Measurements from ENCODE around the gene ROCK2. TPM values are rescaled to one million over a fixed set of nuclear protein-coding genes. Genes with fewer than 3 reads are reported as not detected.

Gene ROCK2
- polyA plus RNA-seq, 3 donors = 2.8 to 10.2 (median 4.3) TPM

DNA sequence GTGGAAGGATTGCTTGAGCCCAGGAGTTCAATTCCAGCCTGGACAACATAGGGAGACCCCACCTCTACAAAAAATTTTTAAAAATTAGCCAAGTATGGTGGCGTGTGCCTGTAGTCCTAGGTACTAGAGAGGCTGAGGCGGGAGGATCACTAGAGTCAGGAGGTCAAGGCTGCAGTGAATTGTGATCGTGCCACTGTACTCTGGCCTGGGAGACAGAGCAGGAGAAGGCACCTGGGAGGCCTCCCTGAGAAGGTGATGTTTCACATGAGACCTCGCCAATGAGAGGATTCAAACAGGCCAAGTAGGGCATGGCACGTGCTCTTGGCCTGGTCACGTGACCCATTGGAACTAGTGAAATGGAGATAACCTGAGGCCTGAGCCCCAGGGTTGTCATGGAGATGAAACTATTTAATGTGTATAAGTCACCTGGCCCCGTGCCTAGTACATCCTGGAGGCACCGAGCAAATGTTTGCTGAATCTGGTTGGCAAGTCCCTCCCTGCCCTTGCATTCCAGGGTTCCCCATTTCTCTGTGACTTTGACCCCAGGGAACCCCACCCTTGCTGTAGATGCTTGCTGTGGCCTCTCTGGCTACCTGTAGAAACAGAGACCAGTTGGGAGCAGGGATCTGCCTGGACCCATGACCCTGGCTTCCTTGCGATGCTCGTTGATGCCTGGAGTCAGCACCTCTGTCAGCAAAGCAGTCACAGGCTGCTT lies 26.1 kb upstream of the ROCK2 start:
- H3K79me2 ChIP-seq (ENCODE audit: insufficient read depth, low read length) = no peaks in the 10 kb centered on the region
- no peaks in the 10 kb centered on the region for H4K20me1 ChIP-seq (ENCODE audit: insufficient read depth, low read length)
- no peaks in the 10 kb centered on the region for H3K36me3 ChIP-seq (replicated peaks in 1 of 2; ENCODE audit: control insufficient read depth in 1 of 2, insufficient read depth in 2 of 2, low read length in 2 of 2)
- H2AFZ ChIP-seq (ENCODE audit: insufficient read depth, low read depth, low read length, poor library complexity, severe bottlenecking) = no peak overlapping the region
- no peak overlapping the region for H3K27ac ChIP-seq (ENCODE audit: low read depth in 1 of 2, low read length in 2 of 2)
- Mint-ChIP-seq H3K4me1 (peaks cover 3% of the 10 kb centered on the region), H3K27ac (no peak overlapping the region), H3K4me3 (no peak overlapping the region), H3K36me3 (no peaks in the 10 kb centered on the region), H3K27me3 (ENCODE audit: low read depth in 3 of 3) (peaks cover 0 to 1% (median 1%) of the 10 kb centered on the region in 3 donors), H3K9me3 (peaks cover 0 to 1% (median 0%) of the 10 kb centered on the region in 7 donors)
- DNase-seq = no peak
- no peaks in the 10 kb centered on the region for H3K27me3 ChIP-seq (ENCODE audit: control insufficient read depth in 2 of 2, insufficient read depth in 2 of 2, low read length in 2 of 2)
- no peak overlapping the region for H3K4me2 ChIP-seq (replicated peaks; ENCODE audit: extremely low read depth, low read length, poor library complexity, severe bottlenecking)
- no peaks in the 10 kb centered on the region for H3K9me3 ChIP-seq (replicated peaks in 1 of 2; ENCODE audit: control insufficient read depth in 1 of 2, insufficient read depth in 1 of 2, low read length in 2 of 2)
- 96% methylated on average over 8 of the region's 10 CpGs for WGBS (ENCODE audit: insufficient coverage)
- no peak overlapping the region for H3K4me3 ChIP-seq (replicated peaks in 1 of 3; ENCODE audit: low read depth in 2 of 3, low read length in 3 of 3)
- no peaks in the 10 kb centered on the region for H3K4me1 ChIP-seq (ENCODE audit: control insufficient read depth in 1 of 2, insufficient read depth in 2 of 2, low read length in 2 of 2)
- intact Hi-C loops (cut with micrococcal nuclease) = no loop called here
- no peak for TF ChIP-seq CTCF (IDR thresholded peaks at IDR 0.05)
- no peak overlapping the region for H3K9ac ChIP-seq (ENCODE audit: insufficient read depth, low read length, poor library complexity, severe bottlenecking)

DNA sequence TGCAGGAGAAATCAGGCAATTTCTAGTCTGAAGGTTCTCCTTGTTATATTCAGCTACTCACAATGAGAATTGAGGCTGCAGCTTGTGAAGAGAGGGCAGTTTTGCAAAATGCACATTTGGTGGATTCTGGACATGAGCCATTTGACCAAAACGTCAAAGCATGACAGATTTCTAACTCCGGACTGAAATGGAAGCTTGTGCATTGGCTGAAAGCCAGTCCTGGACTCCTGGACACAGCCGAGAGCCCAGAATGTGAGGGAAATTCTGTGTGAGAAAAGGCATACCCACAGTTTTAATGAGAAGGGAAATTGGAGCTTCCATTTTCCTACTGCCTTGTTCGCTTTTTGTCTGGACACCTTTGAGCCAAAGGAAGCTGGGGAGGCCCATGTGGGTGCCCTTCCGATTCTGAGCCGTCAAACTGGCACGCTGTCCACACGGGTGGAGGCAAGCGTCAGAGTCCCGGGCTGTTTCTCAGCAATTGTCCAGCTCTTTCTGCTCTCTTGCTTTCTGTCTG lies 23.7 kb upstream of the ROCK2 start:
- H3K9me3 Mint-ChIP-seq = peaks cover 0 to 3% (median 0%) of the 10 kb centered on the region in 7 donors
- Histone ChIP-seq H3K36me3 (replicated peaks in 1 of 2; ENCODE audit: control insufficient read depth in 1 of 2, insufficient read depth in 2 of 2, low read length in 2 of 2) (no peaks in the 10 kb centered on the region), H2AFZ (ENCODE audit: insufficient read depth, low read depth, low read length, poor library complexity, severe bottlenecking) (no peak overlapping the region), H3K9ac (ENCODE audit: insufficient read depth, low read length, poor library complexity, severe bottlenecking) (no peak overlapping the region), H3K27ac (ENCODE audit: low read depth in 1 of 2, low read length in 2 of 2) (no peak overlapping the region), H3K27me3 (ENCODE audit: control insufficient read depth in 2 of 2, insufficient read depth in 2 of 2, low read length in 2 of 2) (no peaks in the 10 kb centered on the region), H3K9me3 (replicated peaks in 1 of 2; ENCODE audit: control insufficient read depth in 1 of 2, insufficient read depth in 1 of 2, low read length in 2 of 2) (no peaks in the 10 kb centered on the region), H3K4me2 (replicated peaks; ENCODE audit: extremely low read depth, low read length, poor library complexity, severe bottlenecking) (no peak overlapping the region), H3K79me2 (ENCODE audit: insufficient read depth, low read length) (no peaks in the 10 kb centered on the region), H4K20me1 (ENCODE audit: insufficient read depth, low read length) (no peaks in the 10 kb centered on the region), H3K4me1 (ENCODE audit: control insufficient read depth in 1 of 2, insufficient read depth in 2 of 2, low read length in 2 of 2) (no peaks in the 10 kb centered on the region), H3K4me3 (replicated peaks in 1 of 3; ENCODE audit: low read depth in 2 of 3, low read length in 3 of 3) (no peak overlapping the region)
- no peak for TF ChIP-seq CTCF (IDR thresholded peaks at IDR 0.05)
- WGBS (ENCODE audit: insufficient coverage) = 69% methylated on average over 10 of the region's 10 CpGs
- H3K27ac Mint-ChIP-seq = no peak overlapping the region
- intact Hi-C loops (cut with micrococcal nuclease) = no loop called here
- peaks cover 0 to 1% (median 0%) of the 10 kb centered on the region in 3 donors for H3K27me3 Mint-ChIP-seq (ENCODE audit: low read depth in 3 of 3)
- no peak for DNase-seq
- H3K36me3 Mint-ChIP-seq = no peaks in the 10 kb centered on the region
- no peak overlapping the region for H3K4me3 Mint-ChIP-seq
- peaks cover 3% of the 10 kb centered on the region for H3K4me1 Mint-ChIP-seq
